ENCODE data around the gene CPED1.
"Not testable (repeated sequence)": the region's sequence is repeated elsewhere in the genome, so short reads cannot be mapped to it uniquely, and the experiment has no call there.

CPED1 gene

DNA sequence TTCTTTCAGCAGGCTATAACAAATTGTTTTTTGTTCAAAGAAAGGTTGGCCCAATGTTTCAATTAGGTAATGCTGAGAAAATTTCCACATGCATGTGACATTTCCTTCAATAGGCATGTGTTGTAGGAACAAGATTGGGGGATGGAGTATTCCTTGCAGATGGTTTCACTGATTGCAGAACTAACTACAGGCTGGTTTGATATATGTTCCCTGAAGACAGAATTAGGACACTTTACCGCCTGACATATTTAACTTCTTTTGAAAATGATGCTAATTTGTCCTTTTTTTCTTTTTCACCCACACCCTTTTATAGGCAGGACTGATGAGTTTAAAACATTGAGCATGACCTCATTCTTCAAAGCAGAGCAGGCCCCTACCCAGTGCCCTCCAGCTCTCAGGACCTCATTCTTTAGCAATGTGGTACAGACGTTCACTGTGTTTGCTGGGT lies 163.3 kb downstream of the CPED1 start:
- DNase-seq (ENCODE audit: low read depth) = no peak

DNA sequence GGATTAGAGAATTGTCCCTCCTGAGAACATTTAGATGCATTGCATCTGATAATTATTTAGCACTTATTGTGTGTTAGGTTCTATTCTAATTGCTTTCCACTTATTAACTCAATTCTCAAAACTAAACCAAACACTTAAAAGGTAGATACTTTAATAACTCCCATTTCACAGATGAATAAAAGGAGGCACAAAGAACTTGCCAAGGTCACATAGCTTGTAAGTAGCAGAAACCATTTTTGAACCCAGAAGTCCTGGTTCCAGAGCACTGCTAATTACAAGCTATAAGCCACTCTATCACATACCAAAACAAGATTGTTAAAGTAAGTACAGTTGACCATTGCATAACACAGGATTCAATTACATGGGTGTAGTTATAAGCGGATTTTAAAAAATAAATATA lies 164.9 kb downstream of the CPED1 start:
- no peak for DNase-seq (ENCODE audit: low read depth)

DNA sequence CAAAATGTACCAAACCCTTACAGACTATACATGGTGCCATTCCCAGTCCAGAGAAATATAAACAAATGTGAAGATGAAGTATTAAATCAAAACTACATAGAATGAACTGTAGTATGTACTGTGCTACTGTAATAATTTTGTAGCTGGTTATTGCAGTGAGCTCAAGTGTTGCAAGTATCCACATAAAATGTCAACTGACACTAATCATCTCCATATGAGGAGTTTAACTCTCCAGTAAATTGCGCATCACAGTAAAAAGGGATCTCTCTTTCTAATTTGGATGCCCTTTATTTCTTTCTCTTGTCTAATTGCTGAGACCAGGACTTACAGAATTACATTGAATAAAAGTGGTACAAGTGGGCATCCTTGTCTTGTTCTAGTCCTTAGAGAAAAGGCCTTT lies 165.5 kb downstream of the CPED1 start:
- no peak for DNase-seq (ENCODE audit: low read depth)

DNA sequence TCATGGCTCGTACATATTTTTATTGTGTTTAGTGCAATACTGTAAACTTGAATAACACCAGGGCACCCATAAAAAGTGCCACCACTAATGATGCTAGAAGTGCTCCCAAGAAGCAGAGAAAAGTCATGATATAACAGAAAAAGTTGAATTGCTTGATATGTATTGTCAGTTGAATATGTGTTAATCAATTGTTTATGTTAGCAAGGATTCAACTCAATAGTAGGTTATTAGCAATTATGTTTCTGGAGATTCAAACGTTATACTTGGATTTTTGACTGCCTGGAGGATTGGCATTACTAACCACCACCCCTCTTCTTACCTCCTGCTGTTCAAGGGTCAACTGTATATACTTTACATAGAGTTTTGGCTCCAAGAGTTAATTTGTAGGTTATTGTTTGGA lies 168.3 kb downstream of the CPED1 start:
- no peak for DNase-seq (ENCODE audit: low read depth)

DNA sequence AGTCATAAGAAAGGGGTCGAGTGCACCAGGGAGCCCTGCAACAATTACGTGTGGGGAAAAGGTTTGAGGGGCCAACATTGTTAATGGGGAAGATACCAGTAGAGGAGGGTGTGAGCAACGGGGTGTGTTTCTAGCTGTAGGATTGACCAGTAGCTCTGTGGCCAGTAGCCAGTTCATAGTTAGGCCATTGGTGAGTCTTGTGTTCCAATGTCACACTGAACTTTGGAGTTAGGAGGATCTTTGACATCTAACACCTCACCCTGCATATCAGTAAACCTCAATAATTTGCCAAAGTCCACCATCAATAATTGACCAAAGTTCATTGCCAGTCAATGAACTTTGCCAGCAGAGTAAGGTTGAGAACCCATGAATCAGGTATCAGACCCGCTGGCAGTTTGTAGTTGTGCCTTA lies 168.8 kb downstream of the CPED1 start:
- DNase-seq (ENCODE audit: low read depth) = no peak

DNA sequence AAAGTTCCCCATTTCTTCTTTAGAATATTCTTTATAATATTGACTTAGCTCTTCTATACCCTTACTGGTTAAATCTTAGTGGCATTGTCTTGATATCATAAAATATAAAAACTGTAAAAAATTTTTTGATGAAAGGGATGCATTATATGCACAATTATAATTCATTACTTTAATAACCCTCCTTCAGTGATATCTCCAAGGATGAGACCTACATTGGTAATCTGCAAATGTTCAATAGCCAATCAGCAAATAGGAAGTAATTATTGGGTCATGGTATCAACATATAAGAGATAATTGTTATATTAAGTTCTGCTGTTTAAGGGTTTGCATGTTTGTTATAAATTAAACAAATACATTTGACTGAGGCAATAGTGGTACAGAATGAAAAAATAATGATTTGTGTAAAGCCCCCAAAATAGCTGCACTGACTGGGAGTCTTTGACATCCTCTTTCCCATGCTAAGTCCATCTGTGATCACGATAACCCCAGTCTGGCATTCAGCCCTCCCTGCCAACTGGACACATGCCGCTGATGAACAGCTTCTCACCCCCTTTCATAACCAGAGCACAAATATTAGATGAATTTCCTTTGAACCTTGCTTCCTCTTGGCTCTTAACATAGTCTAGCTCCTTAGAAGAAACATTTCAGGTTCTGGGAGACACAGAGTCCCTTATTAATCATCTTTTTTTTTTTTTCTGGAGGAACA lies 169.5 kb downstream of the CPED1 start:
- no peak for DNase-seq (ENCODE audit: low read depth)

DNA sequence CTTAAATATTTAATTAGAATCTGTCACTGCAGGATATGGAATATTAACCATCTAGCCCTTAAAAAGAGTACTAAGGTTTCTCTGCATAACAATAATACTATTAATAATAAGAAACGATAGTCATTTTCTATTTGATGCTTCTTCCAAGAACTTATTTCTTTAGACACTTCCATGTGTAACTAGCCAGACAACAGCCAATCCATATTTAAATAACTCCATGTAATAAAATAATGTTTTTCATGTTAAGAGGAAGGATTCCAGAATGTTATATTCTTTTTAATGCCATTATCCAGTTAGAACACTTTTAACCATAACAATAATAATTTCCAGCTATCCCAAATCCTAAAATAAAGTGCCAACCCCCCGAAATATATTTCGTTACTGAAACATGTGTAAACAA lies 170.2 kb downstream of the CPED1 start:
- no peak for DNase-seq (ENCODE audit: low read depth)

DNA sequence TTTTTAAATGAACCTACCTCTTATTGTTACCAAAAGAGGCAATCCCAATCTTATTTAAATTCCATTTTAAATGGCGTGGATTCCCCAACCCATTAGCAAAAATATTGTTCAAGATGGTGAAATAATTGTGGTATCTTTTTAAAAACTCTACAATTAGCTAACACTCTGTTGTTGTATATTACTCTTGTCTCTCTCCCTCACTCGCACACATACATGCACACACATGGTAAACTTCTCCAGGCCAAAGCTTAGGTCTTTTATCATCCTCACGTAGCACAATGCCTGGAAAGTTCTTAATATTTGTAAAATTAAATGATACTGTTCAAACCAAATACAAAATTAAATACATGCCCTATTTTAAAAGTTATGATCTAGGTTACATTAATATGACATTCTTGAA lies 171.0 kb downstream of the CPED1 start:
- no peak for DNase-seq (ENCODE audit: low read depth)

DNA sequence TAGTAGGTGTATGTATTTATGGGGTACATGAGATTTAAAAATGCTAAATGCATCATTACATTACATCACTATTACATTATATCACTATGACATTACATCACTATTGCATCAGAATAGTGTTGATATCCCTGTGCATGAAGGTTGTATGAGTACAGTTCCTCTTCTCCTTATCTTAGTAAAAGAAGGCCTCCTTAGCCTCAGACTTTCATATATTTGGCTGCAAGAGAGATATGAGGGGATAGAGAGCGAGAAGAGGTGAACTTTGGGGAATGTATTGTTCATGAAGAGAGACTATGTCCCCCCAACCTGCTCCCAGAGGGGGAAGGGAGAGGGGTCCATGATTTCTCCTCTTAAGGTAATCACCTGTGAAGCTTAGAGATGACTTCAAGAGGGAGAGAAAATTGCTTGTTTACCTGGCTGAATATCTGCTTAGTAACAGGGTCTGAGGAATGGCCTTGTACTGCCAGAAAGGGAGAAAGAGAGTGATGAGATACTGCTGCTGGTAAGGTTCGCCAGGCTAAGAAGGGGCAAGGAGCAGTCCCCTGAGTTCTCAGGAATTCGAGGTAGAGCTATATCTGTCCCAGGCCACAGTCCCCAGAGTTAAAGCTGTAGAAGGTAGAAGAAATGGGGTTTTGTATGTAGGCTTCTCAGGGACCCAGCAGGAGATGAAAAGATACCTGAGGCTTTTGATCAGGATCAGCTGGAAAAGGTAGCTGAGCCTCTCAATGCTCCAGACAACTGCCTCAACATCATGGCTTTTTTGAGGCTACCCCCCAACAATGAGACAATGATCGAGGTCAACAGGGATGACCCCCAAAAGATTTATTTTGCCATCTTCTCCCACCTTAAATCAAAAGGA lies 171.9 kb downstream of the CPED1 start:
- DNase-seq (ENCODE audit: low read depth) = no peak

DNA sequence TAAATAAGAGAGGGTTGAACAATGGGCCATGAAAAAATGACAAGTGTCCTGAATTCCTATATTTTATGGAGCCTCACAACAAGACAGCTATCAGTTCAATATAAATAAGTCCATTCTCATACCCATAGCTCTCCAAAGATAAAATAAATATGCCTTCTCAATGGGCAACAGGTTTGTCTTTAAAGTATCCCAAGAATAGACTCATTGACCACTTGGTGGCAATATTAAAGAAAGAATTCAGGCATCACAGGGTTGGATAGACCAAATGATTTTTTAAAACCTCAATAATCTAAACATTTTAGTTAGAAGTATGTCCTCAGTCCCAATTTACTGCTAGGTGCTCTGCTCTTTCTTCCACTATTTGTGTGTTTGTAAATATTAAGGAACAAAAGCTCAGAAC lies 175.2 kb downstream of the CPED1 start:
- no peak for DNase-seq (ENCODE audit: low read depth)

DNA sequence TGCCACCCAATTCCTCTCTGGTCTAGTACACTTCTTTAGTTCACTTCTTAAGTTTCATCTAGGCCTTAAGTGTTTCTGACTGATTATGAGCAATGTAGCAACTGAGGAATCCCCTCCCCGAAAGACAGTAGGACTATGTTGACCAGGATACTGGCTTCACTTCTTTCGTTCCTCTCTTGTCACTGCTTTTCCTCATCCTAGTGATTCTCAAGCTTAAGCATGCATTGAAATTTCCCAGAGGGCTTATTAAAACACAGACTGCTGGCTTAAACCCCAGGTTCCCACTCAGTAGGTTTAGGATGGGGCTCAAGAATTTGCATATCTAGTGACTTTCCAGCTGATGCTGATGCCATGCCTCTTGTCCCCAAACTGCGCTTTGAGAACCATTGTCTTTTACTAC lies 175.7 kb downstream of the CPED1 start:
- no peak for DNase-seq (ENCODE audit: low read depth)

DNA sequence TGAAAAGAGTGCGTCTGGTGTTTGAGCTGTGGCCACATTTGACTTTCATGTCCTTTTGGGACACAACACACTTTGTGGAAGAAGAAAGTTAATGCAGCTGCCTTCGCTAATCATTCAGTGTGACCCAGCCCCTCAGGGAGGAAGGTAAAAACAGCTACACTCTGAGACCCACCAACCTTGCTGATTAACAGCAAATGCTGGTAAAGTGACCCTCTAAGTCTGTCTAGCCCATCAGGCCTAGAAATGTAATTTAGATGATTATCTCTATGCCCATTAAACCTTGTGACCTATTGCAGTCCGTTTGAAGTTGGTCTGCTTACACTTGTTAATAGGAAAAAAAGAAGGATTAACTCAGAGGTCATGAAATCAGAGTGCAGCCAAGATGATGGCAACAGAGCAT lies 178.4 kb downstream of the CPED1 start:
- no peak for DNase-seq (ENCODE audit: low read depth)

DNA sequence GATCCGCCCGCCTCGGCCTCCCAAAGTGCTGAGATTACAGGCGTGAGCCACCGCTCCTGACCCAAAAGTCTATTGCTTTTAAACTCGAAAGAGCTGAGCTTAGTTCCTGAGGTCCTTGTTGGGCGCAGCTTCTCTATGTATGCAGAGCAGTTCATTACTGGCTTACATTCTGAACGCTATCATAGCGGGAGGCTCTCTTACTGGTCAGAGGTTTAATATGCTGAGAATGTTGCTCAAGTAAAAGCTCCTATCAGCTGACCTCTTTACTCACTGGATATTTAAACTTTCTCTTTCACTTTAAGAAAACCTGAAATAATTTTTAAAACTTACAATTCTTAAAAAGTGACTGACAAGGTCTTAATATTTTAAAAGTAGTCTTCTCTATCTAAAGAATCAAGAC lies 179.5 kb downstream of the CPED1 start:
- DNase-seq (ENCODE audit: low read depth) = no peak

DNA sequence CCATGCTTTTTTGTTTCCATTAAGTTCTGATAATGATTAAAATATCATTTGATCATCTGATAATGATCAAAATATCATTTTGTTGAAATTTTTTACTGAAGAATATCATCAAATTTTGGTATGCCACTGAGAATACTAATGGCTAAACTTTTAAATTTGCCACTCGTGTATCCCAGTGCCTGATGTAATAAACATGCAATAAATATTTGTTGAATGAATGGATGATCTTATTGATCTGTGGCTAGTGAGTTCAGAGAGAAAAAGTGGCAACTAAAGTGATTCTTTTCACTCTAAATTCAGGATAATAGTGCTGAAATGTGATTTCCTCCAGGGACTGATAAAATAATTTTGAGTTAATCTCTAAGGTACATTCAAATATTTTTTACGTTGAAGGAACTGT lies 181.0 kb downstream of the CPED1 start:
- no peak for DNase-seq (ENCODE audit: low read depth)

DNA sequence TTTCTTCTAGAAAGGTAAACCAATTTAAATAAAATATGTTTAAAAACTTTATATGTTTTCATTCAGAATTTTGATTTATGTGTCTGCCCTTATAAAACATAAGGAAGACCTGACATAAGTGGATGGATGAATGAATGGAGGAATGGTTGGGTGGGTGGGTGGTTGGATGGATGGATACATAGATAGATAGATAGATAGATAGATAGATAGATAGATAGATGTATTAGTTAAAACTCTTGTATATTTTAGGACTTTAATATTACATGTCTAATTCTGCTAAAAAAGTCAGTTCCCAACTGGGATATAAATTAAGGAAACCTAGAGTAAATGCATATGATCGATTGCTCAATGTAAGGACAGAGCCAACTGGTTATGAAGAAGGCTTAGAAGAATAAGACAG lies 184.0 kb downstream of the CPED1 start:
- DNase-seq (ENCODE audit: low read depth) = no peak

DNA sequence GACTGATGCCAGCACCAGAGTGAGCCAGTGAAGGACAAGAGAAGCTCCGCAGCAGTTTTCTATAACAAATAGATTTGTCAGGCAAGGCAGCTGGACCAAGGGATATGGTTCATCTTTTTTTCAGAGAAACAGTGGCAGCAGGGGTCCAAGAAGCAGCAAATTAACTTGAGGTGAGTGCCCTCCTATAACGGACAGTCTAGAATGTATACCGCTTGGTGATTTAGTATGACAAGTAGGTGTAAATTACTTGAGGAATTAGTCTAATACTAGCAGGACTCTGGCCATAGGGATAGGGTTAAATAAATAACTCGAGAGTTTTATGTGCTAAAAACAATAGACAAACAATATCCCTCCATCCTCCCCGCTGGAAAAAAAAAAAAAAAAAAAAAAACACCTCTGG lies 187.3 kb downstream of the CPED1 start:
- DNase-seq (ENCODE audit: low read depth) = no peak

DNA sequence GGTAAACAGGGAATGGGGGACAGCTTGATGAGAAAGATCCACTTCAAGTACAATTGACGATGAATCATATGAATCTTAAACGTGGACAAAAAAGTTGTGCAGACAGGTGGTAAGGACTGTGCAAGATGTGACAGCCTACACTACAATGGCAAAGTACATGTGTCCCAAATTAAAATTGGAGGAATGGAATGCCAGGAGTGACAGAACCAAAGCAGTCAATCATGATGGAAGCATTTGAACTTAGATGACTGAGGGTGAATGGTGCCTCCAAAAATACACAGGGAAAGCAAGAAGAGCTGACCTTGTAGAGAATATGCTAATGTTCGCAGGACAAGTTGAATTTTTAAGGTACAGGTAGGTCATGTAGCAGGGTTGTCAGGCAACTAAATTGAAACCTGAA lies 189.9 kb downstream of the CPED1 start:
- no peak for DNase-seq (ENCODE audit: low read depth)

DNA sequence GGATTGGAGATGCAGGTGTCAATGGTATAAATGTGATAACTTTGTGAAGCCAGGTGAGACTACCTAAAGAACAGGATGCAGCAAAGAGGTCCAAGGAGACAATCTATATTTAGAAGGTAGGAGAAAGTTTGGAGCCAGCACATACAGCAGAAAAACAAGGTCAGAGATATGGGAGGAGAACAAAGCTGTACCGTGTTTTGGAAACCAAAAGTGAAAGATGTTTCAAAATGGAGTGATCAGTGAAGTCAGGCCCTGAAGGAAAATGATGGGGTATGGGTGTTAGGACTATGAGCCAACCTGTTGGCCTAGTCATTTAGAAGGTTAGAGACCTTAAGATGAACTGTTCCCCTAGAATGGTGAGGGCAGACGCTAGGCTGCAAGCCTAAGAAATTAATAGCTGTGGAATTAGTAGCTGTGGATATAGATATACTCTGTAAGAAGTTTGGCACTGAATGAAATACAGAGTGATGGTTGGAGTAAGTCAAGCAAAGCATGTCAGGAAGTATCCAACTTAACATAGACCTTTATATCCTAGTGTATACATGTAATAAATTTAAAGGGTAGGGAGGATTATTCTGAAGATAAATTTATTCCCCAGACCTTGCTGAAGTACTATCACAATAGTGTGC lies 190.5 kb downstream of the CPED1 start:
- no peak for DNase-seq (ENCODE audit: low read depth)

DNA sequence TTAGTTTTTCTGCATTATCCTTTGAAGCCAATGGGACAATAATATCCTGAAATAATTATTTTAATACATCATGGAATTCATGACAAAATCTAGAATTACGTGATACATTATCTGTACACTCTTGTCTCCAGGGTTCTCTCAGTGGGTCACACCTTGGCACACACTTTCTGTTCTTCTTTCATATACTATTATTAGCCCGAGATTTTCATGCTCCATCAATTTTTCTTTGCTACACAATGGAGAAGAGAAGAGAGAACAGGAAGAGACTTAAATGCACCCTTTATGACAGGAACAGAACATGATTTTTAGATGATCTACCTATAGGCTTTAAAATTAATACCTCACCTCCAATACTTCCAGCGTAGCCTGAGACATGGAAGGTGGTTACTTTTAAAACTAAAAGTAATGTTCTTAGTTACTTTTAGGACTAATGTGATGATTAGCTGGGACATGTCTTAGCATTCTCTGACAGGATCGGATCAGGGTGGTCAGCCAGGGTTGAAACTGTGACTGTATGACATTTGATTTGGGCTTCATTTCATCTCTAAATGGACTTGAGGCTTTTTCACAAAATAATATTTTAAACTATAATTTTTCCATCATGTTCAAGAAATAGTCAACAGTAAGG lies 192.0 kb downstream of the CPED1 start:
- no peak for DNase-seq (ENCODE audit: low read depth)

DNA sequence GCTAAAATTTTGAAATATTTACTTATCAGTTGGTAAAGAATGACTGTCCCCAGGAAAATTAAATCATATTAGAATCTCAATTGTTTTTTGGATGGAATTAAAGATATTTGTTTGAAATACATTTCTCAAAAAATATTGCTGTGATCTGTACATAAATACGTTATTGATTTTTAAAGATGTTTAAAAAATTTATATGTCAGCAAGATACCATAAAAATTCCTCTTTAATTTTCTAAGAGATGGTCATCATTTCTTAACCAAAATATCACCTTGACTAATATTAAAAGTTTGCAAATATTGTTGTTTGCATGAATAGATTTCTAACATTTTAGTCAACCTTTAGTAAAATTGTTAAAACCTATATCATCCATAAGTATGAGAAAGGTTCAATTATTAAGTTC lies 192.8 kb downstream of the CPED1 start:
- DNase-seq (ENCODE audit: low read depth) = no peak

DNA sequence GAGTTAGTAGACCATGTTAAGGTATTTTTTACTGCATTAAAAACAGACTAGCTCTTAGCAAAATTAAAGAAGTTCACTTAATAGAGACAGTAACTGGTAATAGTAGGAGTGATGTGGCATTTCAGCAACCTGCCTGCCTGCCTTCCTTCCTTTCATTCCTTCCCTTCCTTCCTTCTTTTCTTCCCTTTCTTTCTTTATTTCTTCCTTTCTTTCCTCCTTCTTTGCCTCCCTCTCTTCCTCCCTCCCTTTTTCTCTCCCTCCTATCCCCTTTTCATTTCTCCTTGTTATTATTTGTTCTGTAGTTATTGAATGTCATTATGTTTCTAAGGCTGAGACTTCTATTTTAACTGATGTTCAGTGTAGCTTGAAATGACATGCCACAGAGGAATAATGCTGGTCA lies 193.8 kb downstream of the CPED1 start:
- no peak for DNase-seq (ENCODE audit: low read depth)

DNA sequence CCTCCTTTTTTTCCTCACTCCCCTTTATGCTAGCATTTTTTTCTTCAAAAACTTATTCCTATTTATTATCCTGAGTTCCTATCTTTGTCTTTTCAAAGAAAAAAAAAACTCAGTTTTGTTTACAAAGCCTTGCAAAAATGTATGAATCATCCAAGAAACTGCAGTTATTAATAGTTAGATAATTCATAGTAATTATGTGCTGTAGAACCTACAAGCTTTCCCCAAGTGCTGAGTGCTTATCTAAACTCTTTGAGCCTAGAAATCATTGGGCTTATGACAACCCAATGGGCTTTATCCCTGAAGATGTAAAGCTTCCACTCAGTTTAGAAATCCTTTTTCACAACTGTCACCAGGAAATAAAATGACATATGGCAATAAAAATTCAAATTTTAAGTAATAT lies 194.4 kb downstream of the CPED1 start:
- no peak for DNase-seq (ENCODE audit: low read depth)

DNA sequence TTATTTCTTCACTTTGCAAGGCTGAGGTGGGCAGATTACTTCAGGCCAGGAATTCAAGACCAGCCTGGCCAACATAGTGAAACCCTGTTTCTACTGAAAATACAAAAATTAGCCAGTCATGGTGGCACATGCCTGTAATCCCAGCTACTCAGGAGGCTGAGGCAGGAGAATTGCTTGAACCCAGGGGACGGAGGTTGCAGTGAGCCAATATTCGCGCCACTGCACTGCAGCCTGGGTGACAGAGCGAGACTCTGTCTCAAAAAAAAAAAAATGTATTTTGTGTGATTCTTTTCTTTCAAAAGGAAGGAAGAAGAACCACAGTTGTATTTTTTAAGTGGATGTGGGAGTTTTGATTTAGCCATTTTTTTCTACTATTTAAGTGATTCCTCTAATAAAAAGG lies 195.4 kb downstream of the CPED1 start:
- not testable (repeated sequence) for DNase-seq (ENCODE audit: low read depth)
